DMS153 (cell line): ENCODE results near the gene CCDC3.

Source experiments
- DNase-seq: peaks from one replicate; lab custom pipeline; 2025; lab: John Stamatoyannopoulos, UW

The CCDC3 gene

GRCh38 chr10:12961416-12962205 is 39.9 kb downstream of the CCDC3 start:
- DNase-seq = no peak

GRCh38 chr10:12960941-12961340 is 40.6 kb downstream of the CCDC3 start:
- no peak for DNase-seq

GRCh38 chr10:12960334-12960898 is 41.1 kb downstream of the CCDC3 start:
- no peak for DNase-seq

- DNase-seq = no peak
These were observed 42.9 kb downstream of the CCDC3 start for GRCh38 chr10:12958546-12959110.

GRCh38 chr10:12957081-12957480 is 44.4 kb downstream of the CCDC3 start:
- DNase-seq = no peak

GRCh38 chr10:12954866-12955265 is 46.6 kb downstream of the CCDC3 start:
- DNase-seq = no peak

- no peak for DNase-seq
These were observed 50.9 kb downstream of the CCDC3 start for GRCh38 chr10:12950583-12951128.

GRCh38 chr10:12949248-12949647 is 52.3 kb downstream of the CCDC3 start:
- DNase-seq = no peak

GRCh38 chr10:12947741-12948140 is 53.8 kb downstream of the CCDC3 start:
- no peak for DNase-seq

- no peak for DNase-seq
These were observed 55.1 kb downstream of the CCDC3 start for GRCh38 chr10:12946372-12946771.

- no peak for DNase-seq
These were observed 55.7 kb downstream of the CCDC3 start for GRCh38 chr10:12945690-12946359.

- DNase-seq = no peak
These were observed 56.6 kb downstream of the CCDC3 start for GRCh38 chr10:12944931-12945330.

- no peak for DNase-seq
These were observed 58.1 kb downstream of the CCDC3 start for GRCh38 chr10:12943425-12943824.

GRCh38 chr10:12941966-12942365 is 59.5 kb downstream of the CCDC3 start:
- no peak for DNase-seq

- DNase-seq = no peak
These were observed 60.7 kb downstream of the CCDC3 start for GRCh38 chr10:12940791-12941190.

- no peak for DNase-seq
These were observed 63.2 kb downstream of the CCDC3 start for GRCh38 chr10:12938271-12938670.

GRCh38 chr10:12937527-12937926 is 64.0 kb downstream of the CCDC3 start:
- DNase-seq = no peak

GRCh38 chr10:12934777-12935176 is 66.7 kb downstream of the CCDC3 start:
- DNase-seq = no peak

- DNase-seq = no peak
These were observed 72.1 kb downstream of the CCDC3 start for GRCh38 chr10:12929381-12929780.

GRCh38 chr10:12928571-12928970 is 72.9 kb downstream of the CCDC3 start:
- no peak for DNase-seq

GRCh38 chr10:12927896-12928295 is 73.6 kb downstream of the CCDC3 start:
- no peak for DNase-seq

GRCh38 chr10:12925845-12926244 is 75.7 kb downstream of the CCDC3 start:
- DNase-seq = no peak

GRCh38 chr10:12924911-12925310 is 76.6 kb downstream of the CCDC3 start:
- DNase-seq = no peak
